Astrocyte of the cerebellum (primary cell): ENCODE measurements around the gene DNM1.

Source experiments
- DNase-seq: peaks from one replicate; pipeline ENCODE4 v3.0.0-alpha.2; 2011; ENCODE audit warnings: low read depth
- H3K4me3 ChIP-seq: 2 replicates; pipeline ENCODE4 v1.5.1; 2011; ENCODE audit warnings: mild to moderate bottlenecking, low read depth, low read length, moderate library complexity
- CTCF ChIP-seq: IDR thresholded peaks from 2 replicates; pipeline ENCODE4 v1.5.1; 2012; ENCODE audit warnings: low read length, low read depth, moderate library complexity, mild to moderate bottlenecking; ENCODE audit errors: missing control alignments
- in situ Hi-C: cut with HindIII; loops from 2 replicates; pipeline ENCODE4 v1.10.0; 2017; ENCODE audit warnings: low sequenced_read_pairs

The DNM1 gene

GRCh38 chr9:128262687-128263086, 59.5 kb downstream of the DNM1 start:
- in situ Hi-C loops: no loop called here
- TF ChIP-seq CTCF: no peak
- no peak for DNase-seq
- no peak overlapping the region for H3K4me3 ChIP-seq

- in situ Hi-C loops: no loop called here
- no peak overlapping the region for H3K4me3 ChIP-seq
- DNase-seq: no peak
- no peak for TF ChIP-seq CTCF
These were observed 62.2 kb downstream of the DNM1 start for GRCh38 chr9:128265348-128265847.

- TF ChIP-seq CTCF: no peak
- no peak overlapping the region for H3K4me3 ChIP-seq
- DNase-seq: no peak
- in situ Hi-C loops: no loop called here
These were observed 63.9 kb downstream of the DNM1 start for GRCh38 chr9:128266868-128267590.

GRCh38 chr9:128271112-128271511, 67.9 kb downstream of the DNM1 start:
- no peak for TF ChIP-seq CTCF
- H3K4me3 ChIP-seq: no peak overlapping the region
- in situ Hi-C loops: no loop called here
- no peak for DNase-seq

GRCh38 chr9:128271512-128271911, 68.3 kb downstream of the DNM1 start:
- H3K4me3 ChIP-seq: no peak overlapping the region
- in situ Hi-C loops: no loop called here

GRCh38 chr9:128274245-128274644, 71.1 kb downstream of the DNM1 start:
- H3K4me3 ChIP-seq: peak overlapping the region; percentile 99
- DNase-seq: no peak
- in situ Hi-C loops: no loop called here
- no peak for TF ChIP-seq CTCF

More at GRCh38 chr9:128271512-128271911, 68.3 kb downstream of the DNM1 start:
- no peak for DNase-seq
- no peak for TF ChIP-seq CTCF
